HepG2 (cell line): Measurements from ENCODE around the gene PDLIM5. TPM values are rescaled to one million over a fixed set of nuclear protein-coding genes. Genes with fewer than 3 reads are reported as not detected.

Experiments used
- ATAC-seq: fragments of 200-7000 bp; cut with Tn5 transposase; 3 replicates; pipeline ENCODE4 v1.9.1; 2020; ENCODE audit warnings: mild to moderate bottlenecking, moderate library complexity
- BruUV-seq: library from RNA; stranded (reverse); fragments of 400-500 nt; replicated peaks from 2 replicates; lab custom pipeline; 2021; lab: Mats Ljungman, UMichigan
- CTCF ChIA-PET: fragments of 300-600 bp; formaldehyde crosslinking; extraction: SDS; loops from one replicate; lab custom pipeline; 2021; ENCODE audit warnings: low total read pairs, inconsistent platforms, low intra/inter-chr PET ratio; lab: Yijun Ruan, JAX
- POLR2A ChIA-PET: fragments of 350-600 bp; sonication (Branson Sonifier 250); formaldehyde crosslinking; loops from one replicate; lab custom pipeline; 2020; ENCODE audit warnings: antibody characterized with exemption, inconsistent platforms; lab: Yijun Ruan, JAX
- DNase-seq: peaks from one replicate; pipeline ENCODE4 v3.0.0-alpha.2; 2015; ENCODE audit warnings: low spot score
- FAIRE-seq: peaks from 3 replicates; lab custom pipeline; 2011; peaks lifted over from hg19 to GRCh38; lab: Jason Lieb, UNC
- H2AFZ ChIP-seq: one replicate; pipeline ENCODE4 v1.6.1; 2011; ENCODE audit warnings: low read length, inconsistent platforms
- H3K27ac ChIP-seq: fragments of 300-600 bp; 3 replicates; pipeline ENCODE4 v1.8.0; 2011; ENCODE audit warnings: mixed run types, mild to moderate bottlenecking, mixed read lengths, low read length, inconsistent platforms; ENCODE audit not compliant: insufficient read depth; ENCODE audit errors: extremely low read length
- H3K27me3 ChIP-seq, 2 experiments: fragments of 200-600 bp in 1 of 2; 2 replicates in 1 of 2; 3 replicates in 1 of 2; pipeline versions ENCODE4 v1.6.0 to v1.8.0; 2011; ENCODE audit warnings: low read length in 2 of 2, mild to moderate bottlenecking in 2 of 2, moderate library complexity in 2 of 2, inconsistent platforms in 1 of 2; ENCODE audit not compliant: insufficient read depth in 2 of 2, control insufficient read depth in 1 of 2
- H3K36me3 ChIP-seq, 2 experiments: fragments of 200-600 bp in 1 of 2; replicated peaks in 1 of 2; 2 replicates in 1 of 2; 3 replicates in 1 of 2; pipeline versions ENCODE4 v1.5.1 to v1.8.0; 2011; ENCODE audit warnings: low read length in 2 of 2, inconsistent platforms in 1 of 2; ENCODE audit not compliant: insufficient read depth in 2 of 2, control insufficient read depth in 1 of 2
- H3K4me1 ChIP-seq: 2 replicates; pipeline ENCODE4 v1.5.1; 2012; ENCODE audit warnings: low read length, inconsistent platforms; ENCODE audit not compliant: insufficient read depth
- H3K4me2 ChIP-seq: 2 replicates; pipeline ENCODE4 v1.6.0; 2011; ENCODE audit warnings: low read depth, low read length, inconsistent platforms
- H3K4me3 ChIP-seq, 3 experiments: fragments of 200-600 bp in 1 of 3; sonication (generic), shearing (Covaris generic) in 1 of 3; replicated peaks in 1 of 3; 2 replicates each; pipeline ENCODE4 v1.5.1; 2011 to 2016; ENCODE audit warnings: low read length in 3 of 3, inconsistent platforms in 2 of 3, low read depth in 2 of 3, mild to moderate bottlenecking in 2 of 3, control low read depth in 1 of 3, mixed read lengths in 1 of 3; ENCODE audit not compliant: insufficient read depth in 1 of 3
- H3K79me2 ChIP-seq: one replicate; pipeline ENCODE4 v1.6.1; 2011; ENCODE audit warnings: low read length, inconsistent platforms; ENCODE audit not compliant: insufficient read depth
- H3K9ac ChIP-seq: 2 replicates; pipeline ENCODE4 v1.6.0; 2011; ENCODE audit warnings: mild to moderate bottlenecking, low read depth, low read length, inconsistent platforms; ENCODE audit not compliant: insufficient read depth
- H3K9me3 ChIP-seq: 2 replicates; pipeline ENCODE4 v1.5.1; 2012; ENCODE audit warnings: mild to moderate bottlenecking, low read length
- H4K20me1 ChIP-seq: 2 replicates; pipeline ENCODE4 v1.6.0; 2011; ENCODE audit warnings: inconsistent platforms, mild to moderate bottlenecking, low read length, moderate library complexity; ENCODE audit not compliant: insufficient read depth
- FOXA3 ChIP-seq: IDR thresholded peaks from 2 replicates; pipeline ENCODE4 v1.6.1; 2016; ENCODE audit warnings: missing genetic modification reagents, missing compliant biosample characterization
- GTF2F1 ChIP-seq: fragments of 150-350 bp; IDR thresholded peaks from 2 replicates; pipeline ENCODE4 v1.6.1; 2014; ENCODE audit warnings: low read length
- HMG20A ChIP-seq: IDR thresholded peaks from 2 replicates; pipeline ENCODE4 v1.6.1; 2016; ENCODE audit warnings: borderline replicate concordance
- IKZF1 ChIP-seq: fragments of 450-650 bp; IDR thresholded peaks from 2 replicates; pipeline ENCODE4 v1.7.1; 2016
- JUNB ChIP-seq: sonication (generic); formaldehyde crosslinking; IDR thresholded peaks from 2 replicates; pipeline ENCODE4 v1.8.0; 2022; ENCODE audit warnings: missing genetic modification reagents, mild to moderate bottlenecking, borderline replicate concordance
- KAT7 ChIP-seq: IDR thresholded peaks from 2 replicates; pipeline ENCODE4 v1.6.1; 2018; ENCODE audit warnings: borderline replicate concordance, missing compliant biosample characterization
- MAFK ChIP-seq, 2 experiments: IDR thresholded peaks in 1 of 2; conservative IDR thresholded peaks in 1 of 2; 2 replicates each; pipeline ENCODE4 v1.6.1; 2011; ENCODE audit warnings: improper control_type of control experiment in 2 of 2, low read length in 2 of 2
- PRPF4 ChIP-seq: fragments of 200-400 bp; formaldehyde crosslinking; IDR thresholded peaks from 2 replicates; pipeline ENCODE4 v1.6.1; 2016; ENCODE audit warnings: low read length, low read depth; ENCODE audit not compliant: poor library complexity, severe bottlenecking
- REPIN1 ChIP-seq: sonication (generic); formaldehyde crosslinking; IDR thresholded peaks from 2 replicates; pipeline ENCODE4 v1.8.0; 2022; ENCODE audit warnings: missing genetic modification reagents, low read depth, mild to moderate bottlenecking, borderline replicate concordance
- SKIL ChIP-seq: sonication (generic); formaldehyde crosslinking; IDR thresholded peaks from 2 replicates; pipeline ENCODE4 v1.8.0; 2022; ENCODE audit warnings: missing genetic modification reagents, mild to moderate bottlenecking, moderate library complexity, borderline replicate concordance
- SOX13 ChIP-seq, 3 experiments: fragments of 450-650 bp in 1 of 3; sonication (generic) in 1 of 3; formaldehyde crosslinking in 1 of 3; IDR thresholded peaks in 2 of 3; conservative IDR thresholded peaks in 1 of 3; 2 replicates each; pipeline versions ENCODE4 v1.5.0 to v1.6.1; 2016 to 2020; ENCODE audit warnings: antibody characterized with exemption in 1 of 3, mild to moderate bottlenecking in 1 of 3, missing compliant biosample characterization in 1 of 3, missing genetic modification reagents in 1 of 3, moderate library complexity in 1 of 3
- THRA ChIP-seq: sonication (generic); formaldehyde crosslinking; IDR thresholded peaks from 2 replicates; pipeline ENCODE4 v1.4.0; 2020; ENCODE audit warnings: missing genetic modification reagents, borderline replicate concordance
- ZBTB42 ChIP-seq: sonication (generic); formaldehyde crosslinking; IDR thresholded peaks from 2 replicates; pipeline ENCODE4 v1.5.0; 2020; ENCODE audit warnings: mild to moderate bottlenecking, missing genetic modification reagents
- ZBTB8A ChIP-seq: sonication (generic); formaldehyde crosslinking; IDR thresholded peaks from 2 replicates; pipeline ENCODE4 v1.4.0; 2020; ENCODE audit warnings: mild to moderate bottlenecking, low read depth, missing genetic modification reagents, borderline replicate concordance
- ZNF143 ChIP-seq: sonication (generic); formaldehyde crosslinking; IDR thresholded peaks from 2 replicates; pipeline ENCODE4 v1.4.0; 2020; ENCODE audit warnings: missing genetic modification reagents
- ZNF207 ChIP-seq: fragments of 450-650 bp; IDR thresholded peaks from 2 replicates; pipeline ENCODE4 v1.6.1; 2016; ENCODE audit warnings: antibody characterized with exemption, borderline replicate concordance
- ZNF710 ChIP-seq: sonication (generic); formaldehyde crosslinking; IDR thresholded peaks from 2 replicates; pipeline ENCODE4 v1.5.0; 2020; ENCODE audit warnings: mild to moderate bottlenecking, missing genetic modification reagents, borderline replicate concordance
- ZNF740 ChIP-seq: sonication (generic); formaldehyde crosslinking; IDR thresholded peaks from 2 replicates; pipeline ENCODE4 v1.4.0; 2020; ENCODE audit warnings: missing genetic modification reagents
- ZNF780A ChIP-seq: sonication (generic); formaldehyde crosslinking; IDR thresholded peaks from 2 replicates; pipeline ENCODE4 v1.8.0; 2022; ENCODE audit warnings: mild to moderate bottlenecking, missing genetic modification reagents, moderate library complexity
- WGBS: methylation state at CpG from one replicate; pipeline ENCODE4 v1.1.6; 2017; ENCODE audit warnings: low lambda C conversion rate; 5-methylcytosine and 5-hydroxymethylcytosine counted together
- in situ Hi-C: cut with HindIII; loops from 2 replicates; pipeline ENCODE4 v1.10.0; 2017; ENCODE audit warnings: low pct_unique_long_range_greater_than_20kb; ENCODE audit not compliant: extremely low pct_ligation_motif_present
- intact Hi-C: fragments of 100-400 bp; cut with micrococcal nuclease; formaldehyde crosslinking; loops from one replicate; pipeline ENCODE4 v1.10.0; 2022; ENCODE audit not compliant: unreplicated experiment
- polyA plus RNA-seq, 8 experiments: library from polyadenylated mRNA; depleted of rRNA in 3 of 8; stranded (reverse) in 7 of 8; unstranded in 1 of 8; fragments of >200 nt; fragmentation: Illumina TruSeq in 4 of 8; extraction: Trizol in 4 of 8; gene quantifications; 2 replicates each; pipeline versions ENCODE4 v1.2.1 to v1.2.3, GENCODE V29; 2011 to 2016; ENCODE audit warnings: low read depth in 4 of 8, missing spikeins in 1 of 8, mixed read lengths in 1 of 8; ENCODE audit not compliant: insufficient read depth in 1 of 8
- total RNA-seq, 5 experiments: library from RNA; depleted of rRNA; stranded (reverse); fragments of >200 nt; fragmentation: Illumina TruSeq; extraction: Trizol; gene quantifications; 2 replicates each; pipeline ENCODE4 v1.2.3, GENCODE V29; 2016; ENCODE audit warnings: low read depth in 1 of 5

PDLIM5 gene
- total and polyA plus RNA-seq, 2 of the 13 experiments (the other 11 are each of a cell fraction or from before 2014, with no cell fraction given) = 52.8 to 119 TPM

DNA sequence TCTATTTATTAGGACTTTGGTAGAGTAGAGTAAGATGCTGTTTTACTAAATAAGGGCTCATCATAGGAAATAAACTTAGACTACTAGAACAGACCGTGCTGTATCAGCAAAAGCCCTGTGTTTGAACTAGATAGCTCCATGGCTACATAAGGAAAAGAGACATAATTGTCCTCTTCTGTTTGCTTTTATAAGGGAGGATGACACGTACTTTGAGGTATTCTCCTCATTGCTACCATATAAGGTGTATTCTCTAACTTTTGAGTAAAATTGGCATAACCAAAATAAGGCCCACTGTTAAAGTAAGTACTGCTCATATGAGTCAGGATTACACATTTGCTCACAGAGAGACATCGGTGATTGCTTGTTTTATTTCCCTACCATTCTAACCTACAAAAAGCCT is 64.3 kb downstream of the PDLIM5 start (continued):
- TF ChIP-seq ZNF710 (CRISPR knock-in tag) = no peak
- no peak for TF ChIP-seq ZBTB8A (CRISPR knock-in tag)
- TF ChIP-seq THRA (CRISPR knock-in tag) = no peak
- no peak for TF ChIP-seq SOX13 (IDR thresholded peaks at IDR 0.05)
- no peak for TF ChIP-seq SOX13 (CRISPR knock-in tag; conservative IDR thresholded peaks at IDR 0.05 in 1 of 2, IDR thresholded peaks at IDR 0.05 in 1 of 2)
- no peak for TF ChIP-seq KAT7 (CRISPR knock-in tag)
- TF ChIP-seq GTF2F1 = no peak
- peak; percentile 48 to 58; a peak in 3 of 4 replicates for TF ChIP-seq MAFK (conservative IDR thresholded peaks at IDR 0.05 in 1 of 2, IDR thresholded peaks at IDR 0.05 in 1 of 2; ENCODE audit: low read length in 2 of 2)
- TF ChIP-seq JUNB = no peak

DNA sequence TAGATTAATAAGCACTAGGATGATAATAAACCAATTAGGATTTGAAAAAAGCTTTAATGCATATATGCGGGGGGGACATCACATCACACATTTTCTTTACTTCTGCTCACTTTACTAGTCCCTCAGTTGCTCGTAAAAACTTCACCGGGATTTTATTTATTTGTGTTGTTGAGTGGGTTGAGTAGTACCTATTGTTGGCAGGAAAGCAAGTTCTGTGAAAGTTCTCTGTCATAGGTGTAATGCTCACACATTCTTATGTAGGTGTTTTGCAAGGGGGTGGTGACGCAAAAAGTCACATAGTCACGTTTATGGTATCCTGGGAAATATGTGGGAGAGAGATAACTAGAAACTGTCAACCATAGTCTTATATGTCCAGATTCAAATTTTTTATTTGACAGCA is 65.3 kb downstream of the PDLIM5 start:
- no peaks in the 10 kb centered on the region for H4K20me1 ChIP-seq
- no peak overlapping the region for H3K4me3 ChIP-seq
- 96% methylated on average over 5 of the region's 5 CpGs for WGBS
- H3K4me2 ChIP-seq = no peak overlapping the region
- intact Hi-C loops = loop anchor here (5.0 kb wide), 1 partner anchor 35 kb away; no protein-coding TSS in a partner anchor
- ChIA-PET POLR2A (no interaction called here), CTCF (no interaction called here)
- H3K4me1 ChIP-seq = peaks cover 26% of the 10 kb centered on the region
- no peaks in the 10 kb centered on the region for H3K9me3 ChIP-seq
- no peaks in the 10 kb centered on the region; a peak in 3 of 5 replicates for H3K36me3 ChIP-seq
- H3K79me2 ChIP-seq = peaks cover 62% of the 10 kb centered on the region
- BruUV-seq = no TSS peak
- no peaks in the 10 kb centered on the region for H3K27me3 ChIP-seq
- no peak for ATAC-seq
- DNase-seq = no peak
- H2AFZ ChIP-seq = no peak overlapping the region
- no peak overlapping the region for H3K9ac ChIP-seq
- FAIRE-seq = no peak
- no peak overlapping the region for H3K27ac ChIP-seq
- in situ Hi-C loops = no loop called here
- TF ChIP-seq ZNF780A (CRISPR knock-in tag) (no peak), SKIL (CRISPR knock-in tag) (no peak), PRPF4 (no peak), IKZF1 (no peak), FOXA3 (CRISPR knock-in tag) (no peak), ZNF207 (no peak), ZBTB42 (CRISPR knock-in tag) (no peak), REPIN1 (no peak), HMG20A (CRISPR knock-in tag) (no peak), ZNF143 (no peak), ZNF740 (CRISPR knock-in tag) (no peak)
